ENCODE measurements around the gene GLRB.

The GLRB gene

DNA sequence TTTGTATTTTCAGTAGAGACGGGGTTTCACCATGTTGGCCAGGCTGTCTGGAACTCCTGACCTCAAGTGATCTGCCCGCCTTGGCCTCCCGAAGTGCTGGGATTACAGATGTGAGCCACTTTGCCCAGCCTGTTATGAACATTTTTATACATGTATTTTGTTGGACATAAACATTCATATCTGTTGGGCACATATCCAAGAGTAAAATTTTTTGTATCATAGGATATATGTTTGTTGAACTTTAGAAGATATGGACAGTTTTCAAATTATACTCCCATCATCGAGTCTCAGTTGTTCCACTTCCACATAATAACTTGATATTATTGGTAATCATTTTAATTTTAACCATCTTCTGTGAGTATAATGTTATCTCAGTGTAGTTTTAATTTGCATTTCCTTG lies 23.6 kb downstream of the GLRB start:
- no peaks in the 10 kb centered on the region for H3K36me3 ChIP-seq (replicated peaks; ENCODE audit: insufficient read depth, low read length)

GRCh38 chr4:157104541-157104940 lies 28.6 kb downstream of the GLRB start:
- no peaks in the 10 kb centered on the region for H3K79me2 ChIP-seq (ENCODE audit: low read length)
- H3K9me2 ChIP-seq (replicated peaks; ENCODE audit: insufficient read depth, low read length): no peaks in the 10 kb centered on the region
- no peak overlapping the region for H3K4me3 ChIP-seq (ENCODE audit: low read length)
- no peaks in the 10 kb centered on the region for H3K9me3 ChIP-seq (replicated peaks; ENCODE audit: insufficient read depth, low read length)
- H3K27me3 ChIP-seq (replicated peaks; ENCODE audit: insufficient read depth, low read length): no peaks in the 10 kb centered on the region
- no peaks in the 10 kb centered on the region for H3K36me3 ChIP-seq (replicated peaks; ENCODE audit: insufficient read depth, low read length)
- H4K20me1 ChIP-seq (ENCODE audit: insufficient read depth, low read length): no peaks in the 10 kb centered on the region
- H3F3A ChIP-seq (ENCODE audit: insufficient read depth, low read length): no peaks in the 10 kb centered on the region
- H3K27ac ChIP-seq (ENCODE audit: low read length): no peak overlapping the region
- no peak for TF ChIP-seq EZH2 (optimal IDR thresholded peaks at IDR 0.05; ENCODE audit: low read depth, low read length)
- TF ChIP-seq, protein P1, sequence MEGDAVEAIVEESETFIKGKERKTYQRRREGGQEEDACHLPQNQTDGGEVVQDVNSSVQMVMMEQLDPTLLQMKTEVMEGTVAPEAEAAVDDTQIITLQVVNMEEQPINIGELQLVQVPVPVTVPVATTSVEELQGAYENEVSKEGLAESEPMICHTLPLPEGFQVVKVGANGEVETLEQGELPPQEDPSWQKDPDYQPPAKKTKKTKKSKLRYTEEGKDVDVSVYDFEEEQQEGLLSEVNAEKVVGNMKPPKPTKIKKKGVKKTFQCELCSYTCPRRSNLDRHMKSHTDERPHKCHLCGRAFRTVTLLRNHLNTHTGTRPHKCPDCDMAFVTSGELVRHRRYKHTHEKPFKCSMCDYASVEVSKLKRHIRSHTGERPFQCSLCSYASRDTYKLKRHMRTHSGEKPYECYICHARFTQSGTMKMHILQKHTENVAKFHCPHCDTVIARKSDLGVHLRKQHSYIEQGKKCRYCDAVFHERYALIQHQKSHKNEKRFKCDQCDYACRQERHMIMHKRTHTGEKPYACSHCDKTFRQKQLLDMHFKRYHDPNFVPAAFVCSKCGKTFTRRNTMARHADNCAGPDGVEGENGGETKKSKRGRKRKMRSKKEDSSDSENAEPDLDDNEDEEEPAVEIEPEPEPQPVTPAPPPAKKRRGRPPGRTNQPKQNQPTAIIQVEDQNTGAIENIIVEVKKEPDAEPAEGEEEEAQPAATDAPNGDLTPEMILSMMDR (IDR thresholded peaks at IDR 0.05; ENCODE audit: low read length): no peak
- no peak for TF ChIP-seq EZH2phosphoT487 (IDR thresholded peaks at IDR 0.05; ENCODE audit: low read length)
- no peak overlapping the region for H2AFZ ChIP-seq (ENCODE audit: low read length)
- no peak overlapping the region for H3K4me2 ChIP-seq (ENCODE audit: low read depth, low read length)
- H3K4me1 ChIP-seq (ENCODE audit: low read length): no peaks in the 10 kb centered on the region
- no peak for DNase-seq
- H3K9ac ChIP-seq (ENCODE audit: low read length): no peak overlapping the region

More for the DNA sequence above, 23.6 kb downstream of the GLRB start:
- H3F3A ChIP-seq (ENCODE audit: insufficient read depth, low read length): no peaks in the 10 kb centered on the region
- H3K79me2 ChIP-seq (ENCODE audit: low read length): no peaks in the 10 kb centered on the region
- no peak overlapping the region for H3K4me2 ChIP-seq (ENCODE audit: low read depth, low read length)
- no peaks in the 10 kb centered on the region for H4K20me1 ChIP-seq (ENCODE audit: insufficient read depth, low read length)
- H3K27me3 ChIP-seq (replicated peaks; ENCODE audit: insufficient read depth, low read length): no peaks in the 10 kb centered on the region
- TF ChIP-seq, protein P1 (IDR thresholded peaks at IDR 0.05; ENCODE audit: low read length): no peak
- no peak for TF ChIP-seq EZH2phosphoT487 (IDR thresholded peaks at IDR 0.05; ENCODE audit: low read length)
- no peak for TF ChIP-seq EZH2 (optimal IDR thresholded peaks at IDR 0.05; ENCODE audit: low read depth, low read length)
- no peak overlapping the region for H3K4me3 ChIP-seq (ENCODE audit: low read length)
- H3K4me1 ChIP-seq (ENCODE audit: low read length): no peaks in the 10 kb centered on the region
- DNase-seq: no peak
- H3K9ac ChIP-seq (ENCODE audit: low read length): no peak overlapping the region
- no peaks in the 10 kb centered on the region for H3K9me2 ChIP-seq (replicated peaks; ENCODE audit: insufficient read depth, low read length)
- H3K27ac ChIP-seq (ENCODE audit: low read length): no peak overlapping the region
- no peaks in the 10 kb centered on the region for H3K9me3 ChIP-seq (replicated peaks; ENCODE audit: insufficient read depth, low read length)
- H2AFZ ChIP-seq (ENCODE audit: low read length): no peak overlapping the region

GRCh38 chr4:157114671-157115070 lies 38.7 kb downstream of the GLRB start:
- no peak overlapping the region for H2AFZ ChIP-seq (ENCODE audit: low read length)
- no peaks in the 10 kb centered on the region for H3K9me2 ChIP-seq (replicated peaks; ENCODE audit: insufficient read depth, low read length)
- H3K27me3 ChIP-seq (replicated peaks; ENCODE audit: insufficient read depth, low read length): no peaks in the 10 kb centered on the region
- no peaks in the 10 kb centered on the region for H3K79me2 ChIP-seq (ENCODE audit: low read length)
- TF ChIP-seq EZH2phosphoT487 (IDR thresholded peaks at IDR 0.05; ENCODE audit: low read length): no peak
- DNase-seq: no peak
- no peaks in the 10 kb centered on the region for H4K20me1 ChIP-seq (ENCODE audit: insufficient read depth, low read length)
- H3K4me2 ChIP-seq (ENCODE audit: low read depth, low read length): no peak overlapping the region
- H3K4me1 ChIP-seq (ENCODE audit: low read length): no peaks in the 10 kb centered on the region
- H3F3A ChIP-seq (ENCODE audit: insufficient read depth, low read length): no peaks in the 10 kb centered on the region
- no peaks in the 10 kb centered on the region for H3K9me3 ChIP-seq (replicated peaks; ENCODE audit: insufficient read depth, low read length)
- no peak overlapping the region for H3K27ac ChIP-seq (ENCODE audit: low read length)
- H3K36me3 ChIP-seq (replicated peaks; ENCODE audit: insufficient read depth, low read length): no peaks in the 10 kb centered on the region
- H3K9ac ChIP-seq (ENCODE audit: low read length): no peak overlapping the region
- H3K4me3 ChIP-seq (ENCODE audit: low read length): no peak overlapping the region

GRCh38 chr4:157115613-157116335 lies 39.8 kb downstream of the GLRB start:
- TF ChIP-seq EZH2 (optimal IDR thresholded peaks at IDR 0.05; ENCODE audit: low read depth, low read length) (no peak), EZH2phosphoT487 (IDR thresholded peaks at IDR 0.05; ENCODE audit: low read length) (no peak)
- TF ChIP-seq, protein P1 (IDR thresholded peaks at IDR 0.05; ENCODE audit: low read length): no peak
- Histone ChIP-seq H2AFZ (ENCODE audit: low read length) (no peak overlapping the region), H3K27ac (ENCODE audit: low read length) (no peak overlapping the region), H3K4me3 (ENCODE audit: low read length) (no peak overlapping the region), H3K4me2 (ENCODE audit: low read depth, low read length) (no peak overlapping the region), H4K20me1 (ENCODE audit: insufficient read depth, low read length) (no peaks in the 10 kb centered on the region), H3K9me3 (replicated peaks; ENCODE audit: insufficient read depth, low read length) (no peaks in the 10 kb centered on the region), H3K36me3 (replicated peaks; ENCODE audit: insufficient read depth, low read length) (no peaks in the 10 kb centered on the region), H3K4me1 (ENCODE audit: low read length) (no peaks in the 10 kb centered on the region), H3K9ac (ENCODE audit: low read length) (no peak overlapping the region), H3K79me2 (ENCODE audit: low read length) (no peaks in the 10 kb centered on the region), H3F3A (ENCODE audit: insufficient read depth, low read length) (no peaks in the 10 kb centered on the region), H3K27me3 (replicated peaks; ENCODE audit: insufficient read depth, low read length) (no peaks in the 10 kb centered on the region), H3K9me2 (replicated peaks; ENCODE audit: insufficient read depth, low read length) (no peaks in the 10 kb centered on the region)
- DNase-seq: no peak
